Colonic mucosa (tissue), 4 donors: ENCODE data around the gene SPRYD3. TPM values are rescaled to one million over a fixed set of nuclear protein-coding genes. Genes with fewer than 3 reads are reported as not detected.
"Not testable (repeated sequence)": the region's sequence is repeated elsewhere in the genome, so short reads cannot be mapped to it uniquely, and the experiment has no call there.

Experiments used
- DNase-seq: peaks from one replicate; pipeline ENCODE4 v3.0.0-alpha.2; 2020
- H3K27ac ChIP-seq: fragments of 200-600 bp; one replicate; pipeline ENCODE4 v1.8.0; 2021
- H3K27me3 ChIP-seq: fragments of 200-600 bp; one replicate; pipeline ENCODE4 v1.8.0; 2021
- H3K36me3 ChIP-seq: fragments of 200-600 bp; one replicate; pipeline ENCODE4 v1.8.0; 2021
- H3K4me1 ChIP-seq: fragments of 200-600 bp; one replicate; pipeline ENCODE4 v1.8.0; 2021; ENCODE audit warnings: mild to moderate bottlenecking
- H3K4me3 ChIP-seq: fragments of 200-600 bp; one replicate; pipeline ENCODE4 v1.8.0; 2021
- H3K9ac ChIP-seq, 2 donors: one replicate each; pipeline ENCODE4 v1.7.0; 2013; ENCODE audit warnings: control low read depth in 2 of 2, low read depth in 2 of 2, low read length in 2 of 2
- H3K9me3 ChIP-seq: fragments of 200-600 bp; one replicate; pipeline ENCODE4 v1.8.0; 2021
- intact Hi-C: fragments of 100-400 bp; cut with DNase I; formaldehyde crosslinking; loops from one replicate; pipeline ENCODE4 v1.14.1; 2022
- microRNA-seq: library from miRNA; unstranded; fragments of <30 nt; microRNA quantifications from one replicate; pipeline ENCODE4, GENCODE V29; 2019
- total RNA-seq, 2 donors: library from RNA; stranded (reverse); fragmentation: NEBNext Ultra II Directional in 1 of 2; extraction: Animal tissue kit (Norgen Biotek cat#: 25700) in 1 of 2; gene quantifications; one replicate each; pipeline ENCODE4 v1.2.1, GENCODE V29; 2021
- TF ChIP-seq, protein P1 (sequence below): fragments of 200-600 bp; IDR thresholded peaks from one replicate; pipeline ENCODE4 v1.8.0; 2022; ENCODE audit warnings: antibody characterized with exemption, mild to moderate bottlenecking
- donor health status: healthy.
- donor health status: DM: no; HTN: no; CAD: no.
- donor health status: DM: no; HTN: no; CAD: no.

The SPRYD3 gene
- total RNA-seq, 2 donors from 2014 or later: 32.5 to 35.0 TPM

DNA sequence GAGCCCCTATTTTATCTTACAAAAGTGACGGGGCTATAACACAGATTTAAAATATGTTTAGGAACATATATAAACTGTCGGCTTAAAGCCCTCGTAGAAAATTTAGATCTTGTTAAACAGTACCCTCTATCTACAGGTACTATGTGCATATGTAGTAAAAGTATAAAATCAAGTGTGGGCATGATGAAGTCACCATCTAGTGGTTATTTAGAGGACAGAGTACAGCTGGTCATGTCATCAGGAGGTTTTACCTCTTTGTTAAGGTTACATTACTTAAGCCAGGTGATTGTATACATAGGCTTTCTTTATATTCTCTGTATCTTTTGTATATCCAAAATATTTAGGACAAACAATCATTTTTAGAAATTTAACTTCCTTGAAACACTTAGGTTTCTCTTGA, 47.6 kb downstream of the SPRYD3 start:
- TF ChIP-seq, protein P1, sequence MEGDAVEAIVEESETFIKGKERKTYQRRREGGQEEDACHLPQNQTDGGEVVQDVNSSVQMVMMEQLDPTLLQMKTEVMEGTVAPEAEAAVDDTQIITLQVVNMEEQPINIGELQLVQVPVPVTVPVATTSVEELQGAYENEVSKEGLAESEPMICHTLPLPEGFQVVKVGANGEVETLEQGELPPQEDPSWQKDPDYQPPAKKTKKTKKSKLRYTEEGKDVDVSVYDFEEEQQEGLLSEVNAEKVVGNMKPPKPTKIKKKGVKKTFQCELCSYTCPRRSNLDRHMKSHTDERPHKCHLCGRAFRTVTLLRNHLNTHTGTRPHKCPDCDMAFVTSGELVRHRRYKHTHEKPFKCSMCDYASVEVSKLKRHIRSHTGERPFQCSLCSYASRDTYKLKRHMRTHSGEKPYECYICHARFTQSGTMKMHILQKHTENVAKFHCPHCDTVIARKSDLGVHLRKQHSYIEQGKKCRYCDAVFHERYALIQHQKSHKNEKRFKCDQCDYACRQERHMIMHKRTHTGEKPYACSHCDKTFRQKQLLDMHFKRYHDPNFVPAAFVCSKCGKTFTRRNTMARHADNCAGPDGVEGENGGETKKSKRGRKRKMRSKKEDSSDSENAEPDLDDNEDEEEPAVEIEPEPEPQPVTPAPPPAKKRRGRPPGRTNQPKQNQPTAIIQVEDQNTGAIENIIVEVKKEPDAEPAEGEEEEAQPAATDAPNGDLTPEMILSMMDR: no peak

DNA sequence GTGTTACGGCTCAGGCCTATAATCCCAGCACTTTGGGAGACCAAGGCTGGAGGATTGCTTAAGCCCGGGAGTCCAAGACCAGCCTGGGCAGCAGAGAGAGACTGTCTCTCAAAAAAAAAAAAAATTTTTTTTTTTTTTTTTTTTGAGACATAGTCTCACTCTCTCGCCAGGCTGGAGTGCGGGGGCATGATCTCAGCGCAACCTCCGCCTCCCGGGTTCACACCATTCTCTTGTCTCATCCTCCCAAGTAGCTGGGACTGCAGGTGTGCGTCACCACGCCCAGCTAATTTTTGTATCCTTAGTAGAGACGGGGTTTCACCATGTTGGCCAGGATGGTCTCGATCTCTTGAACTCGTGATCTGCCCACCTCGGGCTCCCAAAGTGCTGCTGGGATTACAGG, 52.2 kb downstream of the SPRYD3 start:
- peaks cover 31% of the 10 kb centered on the region for H3K36me3 ChIP-seq
- H3K27ac ChIP-seq, H3K9ac ChIP-seq, H3K9me3 ChIP-seq, intact Hi-C loops, H3K4me1 ChIP-seq, H3K27me3 ChIP-seq, DNase-seq, H3K4me3 ChIP-seq: not testable (repeated sequence)

More for the DNA sequence above, 47.6 kb downstream of the SPRYD3 start:
- Histone ChIP-seq H3K4me3 (no peak overlapping the region), H3K27me3 (no peaks in the 10 kb centered on the region), H3K9me3 (no peaks in the 10 kb centered on the region), H3K9ac (no peak overlapping the region), H3K36me3 (peaks cover 22% of the 10 kb centered on the region), H3K27ac (no peak overlapping the region), H3K4me1 (no peaks in the 10 kb centered on the region)
- intact Hi-C loops: no loop called here
- no peak for DNase-seq

DNA sequence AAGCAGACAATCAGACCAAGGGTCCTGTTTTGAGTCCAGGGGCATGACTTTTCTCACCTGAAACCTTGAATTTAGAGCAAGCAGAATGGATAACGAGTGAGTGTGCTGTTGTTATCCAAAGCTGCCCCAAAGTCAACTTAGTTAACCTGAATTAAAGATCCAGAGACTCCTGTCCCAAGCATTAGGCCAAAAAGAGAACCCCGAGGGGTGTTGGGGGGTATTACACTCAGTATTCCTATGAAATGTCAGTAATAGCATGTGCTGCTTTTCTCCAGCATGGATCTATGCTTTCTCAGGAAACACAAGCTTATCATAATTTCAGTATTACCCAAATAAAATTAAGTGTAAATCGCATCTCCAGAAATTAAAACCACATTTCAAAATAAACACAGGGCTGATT, 53.9 kb downstream of the SPRYD3 start:
- no peak overlapping the region for H3K9ac ChIP-seq
- peaks cover 37% of the 10 kb centered on the region for H3K36me3 ChIP-seq
- H3K27ac ChIP-seq: no peak overlapping the region
- intact Hi-C loops: no loop called here
- no peaks in the 10 kb centered on the region for H3K9me3 ChIP-seq
- no peaks in the 10 kb centered on the region for H3K27me3 ChIP-seq
- H3K4me3 ChIP-seq: no peak overlapping the region
- TF ChIP-seq, protein P1: no peak
- no peak for DNase-seq
- no peaks in the 10 kb centered on the region for H3K4me1 ChIP-seq

DNA sequence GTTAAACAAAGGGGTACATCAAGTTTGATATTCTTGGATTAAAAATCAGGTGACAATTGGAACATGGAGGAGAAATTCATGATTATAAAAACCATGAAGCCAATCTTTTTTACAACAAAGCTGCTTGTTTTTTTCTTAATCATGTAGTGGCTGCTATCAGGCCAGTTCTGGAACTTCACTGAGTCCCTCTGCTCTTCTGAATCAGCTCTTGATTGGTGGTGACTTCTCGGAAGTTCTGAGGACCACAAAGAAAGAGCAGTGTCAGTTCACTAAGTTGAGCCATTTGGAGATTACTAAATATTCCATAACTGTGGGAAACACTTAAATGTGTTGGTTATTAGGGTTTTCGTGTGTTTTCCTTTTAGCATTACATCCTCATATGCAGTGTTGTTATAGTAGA, 64.5 kb downstream of the SPRYD3 start:
- no peak for DNase-seq
- intact Hi-C loops: no loop called here
- no peak overlapping the region for H3K4me3 ChIP-seq
- H3K27me3 ChIP-seq: no peaks in the 10 kb centered on the region
- H3K27ac ChIP-seq: no peak overlapping the region
- TF ChIP-seq, protein P1: no peak
- H3K9ac ChIP-seq: no peak overlapping the region
- H3K4me1 ChIP-seq: peaks cover 4% of the 10 kb centered on the region
- no peaks in the 10 kb centered on the region for H3K9me3 ChIP-seq
- H3K36me3 ChIP-seq: peaks cover 7% of the 10 kb centered on the region

Small RNAs within 50 kb of the gene (microRNA-seq; reads per million reads assigned to microRNA genes)
- gene MIR6757: not detected

Other genes with a start within 250 kb of the SPRYD3 start
- not detected for gene KRT79, start 245.1 kb downstream of the SPRYD3 start, total RNA-seq
- gene KRT78, start 230.4 kb downstream of the SPRYD3 start, total RNA-seq: not detected
- gene KRT8, start 174.3 kb downstream of the SPRYD3 start, total RNA-seq: 1,000 to 10,000 TPM; 4,207 to 4,597 TPM
- 1,000 to 10,000 TPM; 1,068 to 1,487 TPM for gene KRT18, start 130.3 kb downstream of the SPRYD3 start, total RNA-seq
- gene EIF4B, start 72.9 kb downstream of the SPRYD3 start, total RNA-seq: 100 to 1,000 TPM; 398 to 455 TPM
- gene TNS2, start 29.3 kb downstream of the SPRYD3 start, total RNA-seq: 10 to 100 TPM; 26.0 to 27.1 TPM
- 10 to 100 TPM in 1 of 2 donors, 1 to 10 TPM in 1; 7.2 to 14.6 TPM for gene IGFBP6, start 18.3 kb upstream of the SPRYD3 start, total RNA-seq
- under 1 TPM in 1 of 2 donors, not detected in 1; 0.12 TPM for gene SOAT2, start 24.1 kb upstream of the SPRYD3 start, total RNA-seq
- gene ZNF740, start 101.3 kb upstream of the SPRYD3 start, total RNA-seq: 10 to 100 TPM; 27.5 to 32.3 TPM
- gene CSAD, start 101.5 kb upstream of the SPRYD3 start, total RNA-seq: 10 to 100 TPM in 1 of 2 donors, 1 to 10 TPM in 1; 9.1 to 20.4 TPM
- 1 to 10 TPM; 5.3 to 8.8 TPM for gene ITGB7, start 127.9 kb upstream of the SPRYD3 start, total RNA-seq
- 10 to 100 TPM; 11.4 to 21.5 TPM for gene RARG, start 152.8 kb upstream of the SPRYD3 start, total RNA-seq
- gene ESPL1, start 188.9 kb upstream of the SPRYD3 start, total RNA-seq: 10 to 100 TPM in 1 of 2 donors, 1 to 10 TPM in 1; 9.6 to 34.6 TPM
- 100 to 1,000 TPM; 247 to 305 TPM for gene PFDN5, start 216.2 kb upstream of the SPRYD3 start, total RNA-seq
- 10 to 100 TPM; 37.4 to 60.6 TPM for gene MYG1, start 220.3 kb upstream of the SPRYD3 start, total RNA-seq
- gene AAAS, start 242.2 kb upstream of the SPRYD3 start, total RNA-seq: 10 to 100 TPM; 36.4 to 61.4 TPM